HG03558 (cell line): Measurements from ENCODE around the gene SCNN1A.

Source experiments
- ATAC-seq: cut with Tn5 transposase; IDR thresholded peaks from one replicate; pipeline ENCODE4 v1.9.1; 2021; ENCODE audit warnings: moderate number of reproducible peaks; ENCODE audit not compliant: unreplicated experiment; ENCODE audit errors: extremely low read depth

The SCNN1A gene

DNA sequence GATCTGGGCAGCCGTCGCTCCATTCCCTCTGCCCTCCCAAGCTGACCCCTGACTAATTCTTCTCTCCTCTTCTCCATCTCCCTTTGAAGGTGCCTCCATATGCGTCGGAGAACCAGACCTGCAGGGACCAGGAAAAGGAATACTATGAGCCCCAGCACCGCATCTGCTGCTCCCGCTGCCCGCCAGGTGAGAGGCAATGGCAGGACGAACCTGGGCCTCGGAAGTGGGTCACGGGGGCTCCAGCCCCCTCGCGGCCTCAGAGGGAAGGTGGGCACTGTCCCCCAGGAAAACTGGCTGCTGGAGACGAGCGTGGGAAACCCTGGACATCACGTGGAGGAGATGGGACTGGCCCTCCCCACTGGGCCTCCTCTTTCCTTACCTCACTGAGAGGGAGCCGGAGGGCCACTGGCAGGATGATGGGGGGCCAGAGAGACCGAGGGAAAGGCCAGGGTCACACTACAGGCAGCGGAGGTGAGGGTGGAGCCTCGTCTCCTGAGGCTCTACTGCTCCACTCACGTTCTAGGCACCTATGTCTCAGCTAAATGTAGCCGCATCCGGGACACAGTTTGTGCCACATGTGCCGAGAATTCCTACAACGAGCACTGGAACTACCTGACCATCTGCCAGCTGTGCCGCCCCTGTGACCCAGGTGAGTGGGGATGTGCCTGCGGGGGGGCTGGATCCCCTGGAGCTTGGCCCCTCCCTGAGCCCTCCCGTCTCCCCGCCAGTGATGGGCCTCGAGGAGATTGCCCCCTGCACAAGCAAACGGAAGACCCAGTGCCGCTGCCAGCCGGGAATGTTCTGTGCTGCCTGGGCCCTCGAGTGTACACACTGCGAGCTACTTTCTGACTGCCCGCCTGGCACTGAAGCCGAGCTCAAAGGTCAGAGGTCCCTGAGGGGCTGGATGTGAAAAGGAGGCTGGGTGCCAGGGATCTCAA, 9.4 kb upstream of the SCNN1A start:
- no peak for ATAC-seq

DNA sequence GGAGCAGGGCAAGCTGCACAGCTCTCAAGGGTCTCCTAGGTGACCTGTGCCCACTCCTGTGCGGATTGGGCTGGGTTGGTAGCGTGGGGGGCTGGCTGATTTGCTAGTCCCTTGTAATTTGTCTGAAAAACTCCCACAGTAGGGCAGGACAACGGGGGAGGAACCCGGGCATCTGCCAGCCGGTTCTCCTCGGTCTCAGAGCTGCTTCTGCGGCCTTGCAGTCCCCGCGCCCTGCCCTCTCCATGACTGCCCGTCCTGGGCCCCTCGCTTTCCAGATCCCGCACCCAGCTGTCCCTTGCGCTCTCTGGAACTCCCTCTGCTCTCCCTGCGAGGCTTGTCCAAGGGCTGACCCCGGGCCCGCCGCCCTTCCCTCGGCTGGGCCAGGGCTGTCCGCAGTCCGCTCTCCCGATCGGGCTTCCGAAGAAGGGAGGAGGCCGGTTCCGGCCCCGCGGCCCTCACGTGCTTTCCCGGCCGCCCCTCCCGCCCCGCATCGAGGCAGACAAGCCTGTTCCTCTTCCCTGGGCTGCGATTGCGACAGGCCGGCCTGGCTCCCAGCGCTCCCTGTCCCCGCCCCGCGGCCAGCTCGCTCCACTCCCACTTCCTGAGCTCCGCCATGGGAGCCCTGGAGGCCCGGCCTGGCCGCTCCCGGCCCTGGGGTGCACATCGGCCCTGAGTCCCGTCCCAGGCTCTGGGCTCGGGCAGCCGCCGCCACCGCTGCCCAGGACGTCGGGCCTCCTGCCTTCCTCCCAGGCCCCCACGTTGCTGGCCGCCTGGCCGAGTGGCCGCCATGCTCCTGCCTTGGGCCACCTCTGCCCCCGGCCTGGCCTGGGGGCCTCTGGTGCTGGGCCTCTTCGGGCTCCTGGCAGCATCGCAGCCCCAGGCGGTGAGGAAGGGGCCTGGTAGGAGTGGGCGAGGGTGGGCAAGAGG, 8.5 kb upstream of the SCNN1A start, which contains the start of gene LTBR:
LTBR (plus strand) TSS at position 591 of the 927 bp plus-strand sequence; CDS start at position 788, 197 bp downstream.
- no peak for ATAC-seq

DNA sequence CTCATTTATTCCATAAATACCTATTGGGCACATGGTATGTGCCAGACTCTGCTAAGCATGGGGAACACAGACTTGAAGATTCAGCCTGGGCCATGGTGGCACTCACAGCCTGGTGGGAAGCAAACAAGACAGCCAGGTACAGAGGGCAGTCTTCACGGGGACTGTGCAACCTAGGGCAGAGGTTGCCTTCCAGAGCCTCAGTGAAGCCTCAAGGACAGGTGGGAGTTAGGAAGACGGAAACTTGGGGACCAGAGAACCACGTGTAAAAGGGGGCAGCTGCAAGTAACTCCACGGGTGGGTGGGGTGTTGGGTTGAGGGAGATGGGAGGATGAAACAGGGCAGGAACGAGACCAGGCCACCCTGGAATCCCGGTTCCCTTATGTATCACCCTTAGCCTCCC, 7.6 kb upstream of the SCNN1A start:
- ATAC-seq, result no peak

DNA sequence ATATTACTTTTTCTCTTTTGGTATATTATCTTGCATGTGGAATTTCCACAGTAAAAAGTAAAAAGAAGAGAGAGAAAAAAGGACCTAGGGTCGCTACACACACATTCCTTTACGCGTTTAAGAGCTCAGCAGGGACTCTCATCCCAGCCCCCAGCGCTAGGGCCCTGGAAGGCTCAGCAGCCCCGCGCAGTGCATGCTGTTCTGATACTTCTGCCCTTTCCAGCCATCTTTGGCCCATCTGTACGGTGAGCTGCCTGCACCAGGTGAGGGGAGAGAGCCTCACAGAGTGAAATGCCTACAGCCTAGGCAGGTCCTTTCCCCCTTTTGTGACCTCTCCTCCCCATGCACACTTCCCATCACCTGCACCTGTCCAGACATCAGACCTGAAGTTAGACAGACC, 7.0 kb upstream of the SCNN1A start:
- ATAC-seq, result no peak

DNA sequence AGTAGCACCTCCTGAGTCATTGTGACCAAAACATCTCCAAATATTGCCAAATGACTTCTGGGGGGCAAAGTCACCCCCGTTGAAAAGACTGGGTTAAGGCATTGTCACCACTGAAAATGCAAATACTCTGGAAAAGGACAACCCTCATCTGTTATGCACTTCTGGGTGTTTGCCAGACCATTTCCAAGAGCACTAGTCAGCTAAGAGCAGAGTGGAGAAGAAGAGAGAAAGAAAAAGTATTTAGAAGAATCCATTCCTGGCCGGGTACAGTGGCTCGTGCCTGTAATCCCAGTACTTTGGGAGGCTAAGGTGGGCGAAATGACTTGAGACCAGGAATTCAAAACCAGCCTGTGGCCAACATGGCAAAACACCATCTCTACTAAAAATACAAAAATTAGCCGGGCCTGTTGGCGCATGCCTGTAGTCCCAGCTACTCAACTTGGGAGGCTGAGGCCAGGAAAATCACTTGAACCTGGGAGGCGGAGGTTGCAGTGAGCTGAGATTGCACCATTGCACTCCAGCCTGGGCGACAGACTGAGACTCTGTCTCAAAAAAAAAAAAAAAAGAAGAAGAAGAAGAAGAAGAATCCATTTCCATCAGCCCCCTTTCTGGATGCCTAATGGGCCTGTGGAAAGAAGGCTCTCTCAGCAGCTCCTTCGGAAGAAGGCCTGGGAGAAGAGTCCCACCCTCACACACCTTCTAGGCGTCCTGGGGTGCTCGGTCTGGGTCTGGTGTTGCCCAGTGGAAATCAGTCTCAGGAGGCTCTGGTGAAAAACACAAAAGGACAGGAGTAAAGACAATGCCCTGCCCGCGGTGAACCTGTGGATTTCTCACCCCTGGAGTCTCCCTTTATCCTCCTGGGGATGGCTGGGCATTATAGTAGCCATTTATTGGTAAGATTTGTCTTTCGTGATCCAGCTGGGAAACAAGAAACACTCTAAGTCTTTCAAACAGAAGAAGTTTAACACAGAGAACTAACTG, 5.1 kb upstream of the SCNN1A start:
- ATAC-seq, result no peak

DNA sequence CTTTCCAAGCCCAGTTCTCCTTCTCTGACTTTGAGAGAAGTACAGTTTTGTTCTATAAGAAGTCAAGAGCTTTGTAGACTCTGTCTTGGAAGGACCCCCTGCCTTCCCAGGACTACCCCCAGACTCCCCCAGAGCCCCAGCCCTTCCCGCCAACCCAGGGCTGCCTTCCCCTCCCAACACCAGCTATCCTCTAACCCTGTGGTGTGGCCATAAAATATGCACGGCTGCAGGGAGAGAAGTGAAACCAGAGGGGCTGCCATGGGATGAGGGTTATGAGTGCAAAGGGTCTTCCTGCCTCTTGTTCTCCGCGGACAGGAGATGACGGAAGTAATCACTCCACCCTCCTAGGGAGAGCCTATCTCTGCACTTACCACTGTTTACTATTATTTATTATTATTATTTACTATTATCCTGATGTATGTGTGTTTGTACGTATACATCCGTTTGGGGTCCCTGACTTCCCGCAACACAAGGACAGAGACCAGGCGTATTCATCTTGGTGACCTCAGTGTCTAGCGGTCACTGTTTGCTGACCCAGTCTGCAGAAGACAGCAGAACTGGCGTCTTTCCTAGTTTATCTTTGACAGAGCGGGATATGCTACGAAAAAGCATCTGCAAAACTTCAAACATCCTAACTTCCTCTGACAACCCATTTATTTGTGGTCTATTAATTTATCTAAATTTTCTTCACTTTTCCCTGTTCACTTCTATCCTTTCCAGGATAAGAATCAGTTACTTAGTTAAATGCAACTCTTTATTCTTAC, 3.5 kb upstream of the SCNN1A start:
- no peak for ATAC-seq

DNA sequence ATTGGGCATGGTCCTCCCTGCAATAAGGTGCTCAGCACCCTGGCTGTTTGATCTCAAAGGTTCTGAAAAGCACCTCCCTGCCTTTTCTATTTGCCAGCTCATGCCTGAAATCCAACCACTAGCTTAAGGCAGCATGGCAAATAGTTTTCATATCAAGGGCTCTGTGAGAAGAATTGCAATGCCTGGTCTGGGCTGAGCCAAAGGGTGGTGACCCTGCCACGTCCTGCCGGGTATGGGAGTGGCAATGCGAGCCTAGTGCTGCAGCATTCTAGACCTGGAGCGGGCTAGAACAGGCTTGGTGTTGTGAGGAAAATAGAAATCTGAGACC, 2.3 kb upstream of the SCNN1A start:
- no peak for ATAC-seq

DNA sequence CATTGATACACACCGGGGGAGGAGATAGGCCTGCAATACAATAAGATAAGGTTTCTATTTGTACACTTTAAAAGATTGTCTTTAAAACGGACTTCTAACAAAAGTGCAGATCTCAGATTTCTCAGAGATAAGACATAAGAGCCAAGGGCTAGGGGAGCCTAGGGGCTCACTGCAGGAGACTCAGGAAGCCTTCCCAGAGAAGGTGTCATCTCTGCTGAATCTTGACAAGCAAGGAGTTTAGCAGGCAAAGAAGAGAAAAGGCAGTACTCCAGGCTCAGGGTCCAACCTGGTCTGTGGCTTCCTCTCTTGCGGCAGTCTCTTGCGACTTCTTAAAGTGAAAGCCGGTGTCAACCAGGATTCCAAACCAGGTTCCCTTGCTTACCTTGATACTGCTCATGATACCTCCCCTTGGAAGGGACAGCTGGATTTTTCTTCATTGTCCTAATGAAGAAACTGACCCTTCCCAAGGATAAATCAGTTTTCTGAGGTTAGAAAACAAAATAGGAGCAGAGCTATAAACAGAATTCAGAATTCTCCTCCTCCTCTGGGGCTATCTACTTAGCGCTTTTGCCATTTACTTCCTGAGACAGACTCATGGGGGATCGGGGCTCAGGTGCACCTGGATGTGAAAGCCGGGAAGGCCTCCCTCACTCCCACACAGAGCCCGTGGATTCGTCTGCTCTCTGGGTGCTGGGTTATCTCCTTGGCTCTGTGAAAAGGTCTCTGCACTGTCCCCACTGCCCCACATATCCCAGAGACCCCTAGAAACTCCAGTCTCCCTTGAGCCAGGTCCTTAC, 1.7 kb upstream of the SCNN1A start:
- ATAC-seq, result no peak

DNA sequence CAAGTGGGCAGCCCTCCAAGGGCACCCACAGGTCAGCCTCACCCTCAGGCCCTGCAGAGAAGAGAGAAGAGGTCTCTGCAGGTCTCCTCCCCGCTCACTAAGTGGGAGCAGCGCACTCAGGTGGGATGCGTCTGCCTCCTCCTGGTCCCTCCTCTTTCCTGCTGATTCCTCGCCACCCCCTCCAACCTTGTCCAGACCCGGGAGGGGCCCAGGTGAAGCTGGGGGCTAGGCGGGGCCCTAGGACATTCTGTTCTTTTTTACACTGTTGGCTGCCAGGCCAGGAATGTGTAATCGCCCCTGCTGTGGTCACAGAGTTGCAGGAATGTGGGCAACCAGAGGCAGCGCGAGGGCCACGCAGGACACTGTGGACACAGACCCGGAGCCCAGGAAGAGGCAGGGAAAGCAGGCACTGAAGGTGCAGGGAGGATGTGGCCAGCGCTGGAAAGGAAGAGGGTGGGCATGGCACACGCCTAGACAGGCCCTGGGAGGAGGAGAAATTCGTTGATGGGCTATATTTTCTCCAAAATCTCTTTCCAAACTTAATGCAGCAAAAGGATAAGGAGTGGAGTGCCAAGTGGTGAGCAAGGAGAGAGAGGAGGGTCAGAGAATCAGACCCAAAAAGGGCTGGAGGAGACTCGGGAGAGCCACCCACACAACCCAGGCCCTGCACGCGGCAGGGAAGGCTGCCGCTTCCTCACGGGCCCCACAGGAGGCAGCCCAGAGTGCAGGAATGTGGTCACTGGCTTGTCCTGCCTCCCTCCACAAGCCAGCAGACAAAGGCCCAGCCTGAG, 911 bp upstream of the SCNN1A start:
- no peak for ATAC-seq

DNA sequence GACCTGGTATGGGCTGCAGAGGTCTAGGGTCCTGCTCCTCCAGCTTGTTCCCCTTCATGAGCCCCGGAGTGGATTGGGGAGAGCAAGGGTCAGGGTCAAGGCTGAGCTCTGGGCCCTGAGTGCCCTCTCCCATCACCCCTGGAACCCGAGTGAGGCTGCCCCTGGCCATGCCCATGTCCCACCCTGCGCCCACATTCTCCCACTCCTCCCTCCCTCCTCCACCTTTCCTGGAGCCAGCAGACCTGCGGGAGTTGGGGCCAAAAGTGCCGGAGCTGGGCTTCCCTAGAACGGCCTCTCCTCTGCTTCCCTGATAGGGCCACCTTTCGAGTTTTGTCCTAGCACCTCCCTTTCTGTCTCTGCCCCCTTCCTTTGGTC, 590 bp downstream of the SCNN1A start:
- no peak for ATAC-seq

DNA sequence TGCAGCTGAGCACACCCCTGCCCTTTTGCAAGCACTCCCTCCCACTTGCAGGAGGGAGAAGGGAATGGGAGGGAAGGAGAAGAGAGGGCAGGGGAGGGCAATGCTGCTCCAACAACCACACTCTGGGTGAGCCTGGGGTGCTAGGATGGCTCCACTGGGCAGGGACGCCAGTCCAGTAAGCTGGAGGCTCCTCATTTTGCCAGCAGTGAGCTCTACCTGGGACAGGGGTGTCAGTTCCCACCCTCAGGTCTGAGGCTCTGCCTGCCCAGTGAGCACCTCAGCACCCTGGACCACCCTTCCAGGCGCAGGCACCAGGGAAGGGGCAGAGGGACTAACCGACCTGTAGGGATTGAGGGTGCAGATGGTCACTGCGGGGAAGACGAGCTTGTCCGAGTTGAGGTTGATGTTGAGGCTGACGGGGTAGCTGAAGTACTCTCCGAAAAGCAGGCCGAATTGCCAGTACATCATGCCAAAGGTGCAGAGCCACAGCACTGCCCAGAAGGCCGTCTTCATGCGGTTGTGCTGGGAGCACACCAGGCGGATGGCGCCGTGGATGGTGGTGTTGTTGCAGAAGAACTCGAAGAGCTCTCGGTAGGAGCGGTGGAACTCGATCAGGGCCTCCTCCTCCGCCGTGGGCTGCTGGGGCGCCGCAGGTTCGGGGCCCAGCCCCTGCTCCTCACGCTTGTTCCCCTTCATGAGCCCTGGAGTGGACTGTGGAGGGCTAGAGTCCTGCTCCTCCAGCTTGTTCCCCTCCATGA, 1.2 kb downstream of the SCNN1A start:
- no peak for ATAC-seq

DNA sequence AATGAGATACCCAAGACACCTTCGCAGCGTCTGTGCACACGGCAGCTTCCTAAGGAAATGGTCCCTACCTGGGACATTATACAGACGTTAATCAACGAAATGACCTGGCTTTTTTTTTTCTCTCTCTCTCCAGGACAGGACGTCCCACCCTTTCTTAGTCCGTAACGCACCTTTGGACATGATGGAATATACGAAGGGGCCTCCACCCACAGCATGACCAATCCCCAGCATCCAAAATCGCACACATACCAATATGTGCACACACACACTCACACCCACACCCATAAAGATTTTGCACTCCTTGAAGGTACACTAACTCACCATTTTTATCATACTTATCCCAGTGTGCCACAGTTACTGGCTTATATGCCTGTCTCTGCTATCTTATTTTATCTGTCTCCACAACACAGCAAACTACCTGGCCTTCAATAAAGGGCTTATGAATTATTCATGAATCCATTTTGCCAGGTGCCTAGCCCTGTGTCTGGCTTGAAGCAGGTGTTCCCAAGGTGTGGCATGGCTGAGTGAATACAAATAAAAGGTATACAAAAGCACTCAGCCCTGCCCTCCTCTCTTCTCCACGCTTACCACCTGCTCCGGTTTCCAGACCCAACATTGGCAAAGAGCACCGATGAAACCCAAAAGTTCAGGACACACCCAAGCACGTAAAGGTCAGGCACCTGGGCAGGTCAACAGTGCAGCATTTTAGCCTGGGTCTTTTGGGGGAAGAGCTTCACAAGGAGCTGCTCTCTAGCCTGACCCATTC, 2.2 kb downstream of the SCNN1A start:
- ATAC-seq, result no peak

DNA sequence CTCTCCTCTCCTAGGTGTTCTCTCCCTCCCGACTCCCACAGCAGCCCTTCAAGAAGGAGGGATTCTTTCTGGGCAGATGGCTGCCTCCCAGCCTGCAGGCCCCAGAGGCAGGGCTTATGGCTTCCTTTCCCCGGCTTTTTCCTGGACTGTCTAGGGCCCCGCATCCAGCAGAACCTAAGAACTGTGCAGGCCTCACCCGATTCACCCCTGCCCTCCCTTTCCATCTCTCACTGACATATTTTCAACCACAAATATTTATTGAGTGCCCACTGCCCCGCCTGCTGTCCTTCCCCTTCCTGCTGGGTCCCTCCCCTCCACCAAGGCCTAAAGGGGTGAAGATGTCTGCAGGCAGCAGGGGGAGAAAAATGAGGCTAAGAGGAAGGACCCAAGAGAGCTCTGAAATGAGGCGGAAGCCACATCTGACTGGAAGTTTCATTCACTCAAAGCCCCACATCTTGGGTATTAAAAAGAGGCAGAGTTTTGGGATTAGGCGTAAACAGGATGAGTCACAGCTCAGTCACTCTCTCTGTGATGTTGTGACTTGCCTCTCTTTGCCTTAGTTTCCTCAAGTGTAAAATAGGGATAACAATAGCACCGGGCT, 2.9 kb downstream of the SCNN1A start:
- no peak for ATAC-seq

DNA sequence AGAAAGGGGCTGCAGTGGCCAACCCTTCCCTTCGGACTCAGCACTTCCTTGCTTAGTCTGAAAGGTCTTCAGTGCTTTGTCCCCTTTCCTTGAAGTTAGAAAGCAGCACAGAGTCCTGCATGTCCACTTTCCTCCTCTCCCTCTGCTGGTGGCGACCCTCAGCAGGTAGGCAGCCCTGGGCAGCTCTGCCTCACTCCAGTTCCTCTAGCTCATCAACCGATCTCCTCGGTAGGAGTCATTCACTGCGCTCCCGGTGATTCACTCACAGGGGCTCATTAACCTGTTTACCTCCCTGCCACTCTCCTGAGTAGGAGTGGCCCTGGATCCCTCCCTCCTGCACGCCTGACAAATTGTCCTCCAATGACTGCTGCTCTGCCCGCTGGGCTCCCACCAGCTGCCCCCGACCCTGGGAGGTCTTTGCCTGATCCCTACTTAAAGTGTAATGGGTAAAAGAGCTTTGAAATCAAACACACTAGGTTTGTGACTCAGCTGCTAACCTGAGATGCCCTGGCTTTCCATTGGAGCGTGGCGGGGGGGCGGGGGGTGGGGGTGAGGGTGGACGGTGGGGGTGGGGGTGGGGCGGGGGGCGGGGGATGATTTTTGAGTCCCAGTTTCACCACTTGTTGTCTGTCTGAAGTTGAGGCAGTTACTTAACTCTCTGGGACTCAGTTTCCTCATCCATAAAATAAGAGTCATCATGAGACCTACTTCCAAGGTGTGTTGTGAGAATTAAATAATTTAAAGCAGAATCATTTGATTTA, 4.2 kb downstream of the SCNN1A start:
- no peak for ATAC-seq

DNA sequence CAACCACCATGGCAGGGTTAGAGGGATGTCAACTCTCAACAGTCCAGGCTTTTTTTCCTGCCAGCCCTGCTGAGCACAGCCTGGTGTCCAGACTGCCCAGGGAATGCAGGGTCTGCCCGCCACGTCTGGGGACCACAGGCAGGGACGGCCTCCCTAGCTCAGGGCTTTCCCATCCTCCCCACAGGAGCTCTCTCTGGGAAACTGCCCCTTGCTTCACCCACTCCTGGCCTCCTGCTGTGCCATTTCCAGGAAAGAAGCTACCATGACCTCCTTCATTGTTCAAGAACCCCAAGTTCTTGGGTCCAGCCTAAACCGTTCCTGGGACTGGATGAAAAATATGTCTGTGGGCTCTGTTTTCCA, 4.8 kb downstream of the SCNN1A start:
- no peak for ATAC-seq
